ENCODE results near the gene CHST11.

The CHST11 gene

DNA sequence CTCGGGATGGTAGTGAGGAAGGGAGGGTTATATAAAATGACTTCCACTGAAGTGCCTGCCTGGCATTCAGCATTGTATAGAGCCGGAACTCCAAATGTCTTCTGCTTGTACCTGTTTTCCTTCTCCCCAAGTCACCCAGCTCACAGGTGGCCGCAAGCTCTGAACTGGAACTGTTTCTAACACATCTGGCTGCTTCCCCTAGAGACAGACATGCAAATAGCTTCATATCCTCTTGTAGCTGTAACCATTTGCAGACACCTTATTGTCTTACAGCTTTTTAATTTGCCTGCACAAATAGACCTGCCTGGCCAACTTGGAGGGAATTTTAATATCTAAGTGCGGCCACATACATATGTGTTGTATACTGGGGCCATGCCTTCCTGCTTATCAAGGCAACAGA lies 126.0 kb downstream of the CHST11 start:
- DNase-seq (ENCODE audit: low read depth in 2 of 2) = no peak

GRCh38 chr12:104583301-104583700 lies 126.6 kb downstream of the CHST11 start:
- no peak for DNase-seq (ENCODE audit: low read depth in 2 of 2)

GRCh38 chr12:104585448-104586055 lies 128.8 kb downstream of the CHST11 start:
- DNase-seq (ENCODE audit: low read depth in 2 of 2) = no peak

GRCh38 chr12:104586351-104586919 lies 129.7 kb downstream of the CHST11 start:
- no peak for DNase-seq (ENCODE audit: low read depth in 2 of 2)

GRCh38 chr12:104588047-104588920 lies 131.5 kb downstream of the CHST11 start:
- DNase-seq (ENCODE audit: low read depth in 2 of 2) = no peak

DNA sequence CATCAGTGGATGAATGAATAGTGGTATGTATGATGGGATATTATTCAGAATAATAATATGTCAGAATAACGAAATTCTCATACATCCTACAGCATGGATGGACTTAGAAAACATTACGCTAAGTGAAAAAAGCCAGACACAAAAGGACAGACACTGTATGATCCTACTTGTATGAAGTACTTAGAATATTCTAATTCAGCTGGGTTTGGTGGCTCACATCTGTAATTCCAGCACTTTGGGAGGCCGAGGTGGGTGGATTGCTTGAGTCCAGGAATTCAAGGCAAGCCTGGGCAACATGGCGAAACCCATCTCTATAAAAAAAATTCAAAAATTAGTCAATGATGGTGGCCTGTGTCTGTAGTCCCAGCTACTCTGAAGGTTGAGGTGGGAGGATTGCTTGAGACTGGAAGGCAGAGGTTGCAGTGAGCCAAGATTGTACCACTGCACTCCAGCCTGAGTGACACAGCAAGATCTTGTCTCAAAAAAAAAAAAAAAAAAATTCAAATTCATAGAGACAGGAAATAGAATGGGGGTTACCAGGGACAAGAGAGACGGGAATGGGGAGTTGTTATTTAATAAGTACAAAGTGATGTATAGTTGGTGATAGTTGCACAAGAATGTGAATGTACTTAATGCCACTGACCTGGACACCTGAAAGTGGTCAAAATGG lies 132.3 kb downstream of the CHST11 start:
- DNase-seq (ENCODE audit: low read depth in 2 of 2) = no peak

- DNase-seq (ENCODE audit: low read depth in 2 of 2) = no peak
Observed at GRCh38 chr12:104590022-104590421, 133.3 kb downstream of the CHST11 start.

- DNase-seq (ENCODE audit: low read depth in 2 of 2) = no peak
Observed at GRCh38 chr12:104591257-104591885, 134.6 kb downstream of the CHST11 start.

DNA sequence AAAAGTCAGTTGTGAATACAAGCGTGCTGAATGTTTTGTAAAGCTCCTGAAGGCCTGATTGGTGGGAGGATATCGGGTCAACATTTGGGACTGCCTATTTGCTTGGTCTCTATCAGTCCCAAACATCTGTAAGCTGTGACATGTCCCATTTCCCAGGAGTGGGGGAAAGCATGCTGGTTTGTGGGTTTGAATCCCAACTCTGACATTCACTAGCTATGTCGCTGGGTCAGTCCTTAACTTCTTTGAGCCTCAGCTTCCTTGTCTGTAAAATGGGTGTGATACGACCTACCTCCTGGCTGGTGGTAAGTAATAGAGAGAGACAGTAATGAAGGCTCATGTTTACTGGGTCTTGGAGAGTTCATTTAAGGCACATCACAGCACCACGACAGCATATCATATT lies 136.7 kb downstream of the CHST11 start:
- DNase-seq (ENCODE audit: low read depth in 2 of 2) = no peak

- DNase-seq (ENCODE audit: low read depth in 2 of 2) = no peak
Observed at GRCh38 chr12:104596134-104596799, 139.5 kb downstream of the CHST11 start.

DNA sequence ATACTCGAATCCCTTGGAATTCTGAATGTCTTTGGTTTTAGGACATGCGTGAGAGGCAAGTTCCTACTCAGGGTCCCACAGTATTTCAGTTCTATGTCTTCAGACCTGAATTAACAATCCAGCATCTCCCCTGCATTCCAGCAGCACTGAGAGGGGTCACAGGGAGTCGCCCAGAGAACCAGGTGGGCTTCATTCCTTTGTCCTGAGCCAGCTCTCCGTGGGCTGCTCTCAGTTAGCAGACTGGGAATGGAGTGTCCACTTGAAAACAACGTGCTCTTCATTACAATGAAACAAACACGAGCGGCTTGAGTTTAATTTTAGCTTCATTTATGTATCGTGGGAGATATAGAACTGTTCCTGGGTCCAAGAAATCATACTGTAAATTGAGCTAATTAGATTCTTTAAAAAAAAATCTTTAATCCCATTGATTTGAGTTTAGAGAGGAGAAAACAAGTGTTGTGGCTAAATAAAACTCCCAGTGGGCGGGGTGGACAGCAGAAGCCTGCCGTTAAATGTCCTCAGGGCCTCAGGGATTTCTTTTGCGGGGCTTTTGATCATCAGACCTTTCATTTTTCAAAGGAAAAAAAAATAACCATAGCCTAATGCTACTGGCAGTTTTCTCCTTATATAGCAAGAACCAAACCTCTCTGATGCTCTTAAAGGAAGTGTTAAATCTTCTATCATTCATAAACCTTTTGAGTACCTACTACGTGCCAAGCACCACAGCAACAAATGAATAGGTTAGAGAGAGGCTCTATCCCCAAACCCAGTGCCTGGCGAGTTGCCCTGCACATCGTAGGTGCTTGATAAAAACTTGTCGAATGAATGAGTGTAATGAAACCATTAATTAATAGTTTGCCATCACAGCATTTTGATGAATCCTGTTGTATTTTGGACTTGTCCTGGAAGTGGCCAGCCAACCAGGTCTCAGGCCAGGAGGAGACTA lies 140.4 kb downstream of the CHST11 start:
- no peak for DNase-seq (ENCODE audit: low read depth in 2 of 2)

GRCh38 chr12:104598342-104599271 lies 141.9 kb downstream of the CHST11 start:
- DNase-seq (ENCODE audit: low read depth in 2 of 2) = no peak

- no peak for DNase-seq (ENCODE audit: low read depth in 2 of 2)
Observed at GRCh38 chr12:104599272-104600035, 142.7 kb downstream of the CHST11 start.

DNA sequence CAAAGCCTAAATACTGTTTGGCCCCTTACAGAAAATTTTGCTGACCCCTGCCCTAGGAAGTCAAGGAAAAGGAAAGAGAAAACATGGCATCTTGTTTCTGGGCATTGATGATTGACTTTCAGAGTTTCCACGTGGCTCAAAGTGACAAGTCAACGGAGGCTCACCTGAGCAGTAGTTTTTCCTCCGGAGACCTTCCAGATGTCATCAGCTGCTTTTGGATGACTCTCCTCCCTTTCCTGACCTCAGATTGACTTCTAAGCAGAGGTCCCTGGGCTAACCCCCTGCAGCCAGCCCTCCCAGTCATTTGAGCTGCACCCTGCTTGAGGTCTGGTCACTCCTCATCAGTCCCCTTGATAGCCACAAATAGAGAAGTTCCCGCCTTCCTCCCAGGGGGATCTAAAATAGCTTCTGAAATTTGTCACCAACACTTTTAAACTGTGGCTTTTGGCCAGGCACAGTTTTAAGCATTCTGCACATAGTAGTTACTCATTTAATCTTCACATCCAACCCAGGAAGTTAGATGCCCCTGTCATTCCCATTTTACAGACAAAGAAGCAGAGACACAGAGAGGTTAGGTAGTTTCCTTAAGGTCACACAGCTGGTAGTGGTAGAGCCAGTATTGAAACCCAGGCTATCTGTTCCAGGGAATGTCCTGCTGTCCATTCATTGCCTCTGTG lies 143.4 kb downstream of the CHST11 start:
- DNase-seq (ENCODE audit: low read depth in 2 of 2) = no peak

DNA sequence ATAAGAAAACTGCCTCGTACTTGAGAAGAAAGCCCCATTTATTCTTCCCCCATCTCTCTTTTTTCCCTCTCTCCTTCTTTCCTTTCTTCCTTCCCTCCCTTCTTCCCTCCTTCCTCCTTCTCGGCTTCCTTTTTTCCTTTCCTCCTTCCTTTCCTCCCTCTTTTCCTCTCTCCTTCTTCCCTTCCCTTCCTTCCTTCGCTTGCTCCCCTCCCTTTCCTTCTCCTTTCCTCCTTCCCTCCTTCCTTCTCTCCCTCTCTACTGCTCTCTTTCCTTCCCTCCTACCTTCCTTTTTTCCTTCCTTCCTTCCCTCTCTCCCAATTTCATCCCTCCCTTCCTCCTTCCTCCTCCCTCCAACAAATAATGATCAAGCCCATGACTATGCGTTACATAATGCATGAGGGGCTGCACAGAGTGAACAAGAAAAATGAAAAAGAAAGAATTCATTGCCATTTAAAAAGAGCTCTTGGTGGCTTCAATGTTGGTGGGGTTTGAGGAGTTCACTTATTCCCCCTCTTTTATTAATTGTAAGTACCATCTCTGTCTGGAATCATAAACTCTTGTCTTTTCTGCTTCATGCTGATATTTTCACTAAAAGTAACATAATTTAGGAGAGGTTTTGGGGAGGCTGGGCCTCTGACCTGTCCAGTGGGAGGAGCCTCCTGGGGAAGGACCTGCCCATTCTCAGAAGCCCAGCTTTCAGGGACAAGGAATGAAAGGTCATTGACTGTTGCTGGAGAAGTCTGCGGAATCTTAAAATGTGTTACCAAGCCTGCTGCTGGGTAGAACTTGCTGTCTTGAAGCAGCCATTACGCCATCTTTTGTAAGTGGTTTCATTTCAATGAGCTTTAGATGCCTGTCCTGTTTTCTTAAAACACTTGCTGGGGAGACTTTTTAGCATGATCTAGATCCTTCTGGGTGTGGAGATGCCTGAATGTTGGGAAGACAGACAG lies 144.3 kb downstream of the CHST11 start:
- DNase-seq (ENCODE audit: low read depth in 2 of 2) = no peak

- no peak for DNase-seq (ENCODE audit: low read depth in 2 of 2)
Observed at GRCh38 chr12:104602406-104602805, 145.7 kb downstream of the CHST11 start.

- DNase-seq (ENCODE audit: low read depth in 2 of 2) = no peak
Observed at GRCh38 chr12:104602896-104603295, 146.1 kb downstream of the CHST11 start.
